ENCODE data around the gene RNFT2.
A peak's percentile ranks its signal among the peaks of the same experiment; 100 is the strongest.

Gene RNFT2

GRCh38 chr12:116881877-116882507 is 143.9 kb downstream of the RNFT2 start:
- no peak overlapping the region for H3K27ac ChIP-seq (ENCODE audit: low read depth, low read length)
- H3K36me3 ChIP-seq (ENCODE audit: control insufficient read depth, insufficient read depth, low read length), result no peaks in the 10 kb centered on the region
- H3K4me1 ChIP-seq (ENCODE audit: control insufficient read depth, insufficient read depth, low read length), result peaks cover 6% of the 10 kb centered on the region
- no peak overlapping the region for H3K9ac ChIP-seq (ENCODE audit: low read length)
- H3K4me3 ChIP-seq (ENCODE audit: low read length), result peak overlapping the region; percentile 33
- peaks cover 25% of the 10 kb centered on the region for H3K27me3 ChIP-seq (ENCODE audit: control insufficient read depth, insufficient read depth, low read length)

- H3K4me1 ChIP-seq (ENCODE audit: control insufficient read depth, insufficient read depth, low read length), result peaks cover 6% of the 10 kb centered on the region
- H3K9ac ChIP-seq (ENCODE audit: low read length), result no peak overlapping the region
- peaks cover 25% of the 10 kb centered on the region for H3K27me3 ChIP-seq (ENCODE audit: control insufficient read depth, insufficient read depth, low read length)
- no peak overlapping the region for H3K27ac ChIP-seq (ENCODE audit: low read depth, low read length)
- no peak overlapping the region for H3K4me3 ChIP-seq (ENCODE audit: low read length)
- H3K36me3 ChIP-seq (ENCODE audit: control insufficient read depth, insufficient read depth, low read length), result no peaks in the 10 kb centered on the region
These were observed 144.6 kb downstream of the RNFT2 start for GRCh38 chr12:116882742-116883141.

- Histone ChIP-seq H3K36me3 (ENCODE audit: control insufficient read depth, insufficient read depth, low read length) (no peaks in the 10 kb centered on the region), H3K27ac (ENCODE audit: low read depth, low read length) (no peak overlapping the region), H3K4me3 (ENCODE audit: low read length) (no peak overlapping the region), H3K9ac (ENCODE audit: low read length) (no peak overlapping the region), H3K27me3 (ENCODE audit: control insufficient read depth, insufficient read depth, low read length) (peaks cover 20% of the 10 kb centered on the region), H3K4me1 (ENCODE audit: control insufficient read depth, insufficient read depth, low read length) (peaks cover 6% of the 10 kb centered on the region)
These were observed 146.8 kb downstream of the RNFT2 start for GRCh38 chr12:116884871-116885270.

- Histone ChIP-seq H3K36me3 (ENCODE audit: control insufficient read depth, insufficient read depth, low read length) (no peaks in the 10 kb centered on the region), H3K4me1 (ENCODE audit: control insufficient read depth, insufficient read depth, low read length) (peaks cover 6% of the 10 kb centered on the region), H3K27ac (ENCODE audit: low read depth, low read length) (no peak overlapping the region), H3K4me3 (ENCODE audit: low read length) (no peak overlapping the region), H3K9ac (ENCODE audit: low read length) (no peak overlapping the region), H3K27me3 (ENCODE audit: control insufficient read depth, insufficient read depth, low read length) (peaks cover 16% of the 10 kb centered on the region)
These were observed 147.4 kb downstream of the RNFT2 start for GRCh38 chr12:116885491-116885890.

- H3K4me1 ChIP-seq (ENCODE audit: control insufficient read depth, insufficient read depth, low read length), result no peaks in the 10 kb centered on the region
- no peak overlapping the region for H3K27ac ChIP-seq (ENCODE audit: low read depth, low read length)
- H3K36me3 ChIP-seq (ENCODE audit: control insufficient read depth, insufficient read depth, low read length), result no peaks in the 10 kb centered on the region
- H3K4me3 ChIP-seq (ENCODE audit: low read length), result no peak overlapping the region
- peaks cover 8% of the 10 kb centered on the region for H3K27me3 ChIP-seq (ENCODE audit: control insufficient read depth, insufficient read depth, low read length)
- H3K9ac ChIP-seq (ENCODE audit: low read length), result no peak overlapping the region
These were observed 149.1 kb downstream of the RNFT2 start for GRCh38 chr12:116887244-116887643.

GRCh38 chr12:116887897-116888296 is 149.8 kb downstream of the RNFT2 start:
- H3K4me1 ChIP-seq (ENCODE audit: control insufficient read depth, insufficient read depth, low read length), result no peaks in the 10 kb centered on the region
- peaks cover 5% of the 10 kb centered on the region for H3K27me3 ChIP-seq (ENCODE audit: control insufficient read depth, insufficient read depth, low read length)
- no peak overlapping the region for H3K9ac ChIP-seq (ENCODE audit: low read length)
- no peaks in the 10 kb centered on the region for H3K36me3 ChIP-seq (ENCODE audit: control insufficient read depth, insufficient read depth, low read length)
- H3K4me3 ChIP-seq (ENCODE audit: low read length), result no peak overlapping the region
- no peak overlapping the region for H3K27ac ChIP-seq (ENCODE audit: low read depth, low read length)

GRCh38 chr12:116890330-116890729 is 152.2 kb downstream of the RNFT2 start:
- H3K9ac ChIP-seq (ENCODE audit: low read length), result no peak overlapping the region
- H3K36me3 ChIP-seq (ENCODE audit: control insufficient read depth, insufficient read depth, low read length), result no peaks in the 10 kb centered on the region
- no peaks in the 10 kb centered on the region for H3K27me3 ChIP-seq (ENCODE audit: control insufficient read depth, insufficient read depth, low read length)
- no peak overlapping the region for H3K4me3 ChIP-seq (ENCODE audit: low read length)
- no peaks in the 10 kb centered on the region for H3K4me1 ChIP-seq (ENCODE audit: control insufficient read depth, insufficient read depth, low read length)
- H3K27ac ChIP-seq (ENCODE audit: low read depth, low read length), result no peak overlapping the region

- Histone ChIP-seq H3K4me3 (ENCODE audit: low read length) (no peak overlapping the region), H3K36me3 (ENCODE audit: control insufficient read depth, insufficient read depth, low read length) (no peaks in the 10 kb centered on the region), H3K4me1 (ENCODE audit: control insufficient read depth, insufficient read depth, low read length) (no peaks in the 10 kb centered on the region), H3K27me3 (ENCODE audit: control insufficient read depth, insufficient read depth, low read length) (no peaks in the 10 kb centered on the region), H3K9ac (ENCODE audit: low read length) (no peak overlapping the region), H3K27ac (ENCODE audit: low read depth, low read length) (no peak overlapping the region)
These were observed 152.9 kb downstream of the RNFT2 start for GRCh38 chr12:116891019-116891418.

- Histone ChIP-seq H3K27ac (ENCODE audit: low read depth, low read length) (no peak overlapping the region), H3K4me3 (ENCODE audit: low read length) (no peak overlapping the region), H3K36me3 (ENCODE audit: control insufficient read depth, insufficient read depth, low read length) (no peaks in the 10 kb centered on the region), H3K27me3 (ENCODE audit: control insufficient read depth, insufficient read depth, low read length) (no peaks in the 10 kb centered on the region), H3K4me1 (ENCODE audit: control insufficient read depth, insufficient read depth, low read length) (no peaks in the 10 kb centered on the region), H3K9ac (ENCODE audit: low read length) (no peak overlapping the region)
These were observed 154.4 kb downstream of the RNFT2 start for GRCh38 chr12:116892349-116893140.

- Histone ChIP-seq H3K27me3 (ENCODE audit: control insufficient read depth, insufficient read depth, low read length) (no peaks in the 10 kb centered on the region), H3K4me1 (ENCODE audit: control insufficient read depth, insufficient read depth, low read length) (no peaks in the 10 kb centered on the region), H3K9ac (ENCODE audit: low read length) (no peak overlapping the region), H3K36me3 (ENCODE audit: control insufficient read depth, insufficient read depth, low read length) (no peaks in the 10 kb centered on the region), H3K4me3 (ENCODE audit: low read length) (no peak overlapping the region), H3K27ac (ENCODE audit: low read depth, low read length) (no peak overlapping the region)
These were observed 156.8 kb downstream of the RNFT2 start for GRCh38 chr12:116894913-116895312.

- Histone ChIP-seq H3K4me1 (ENCODE audit: control insufficient read depth, insufficient read depth, low read length) (no peaks in the 10 kb centered on the region), H3K27me3 (ENCODE audit: control insufficient read depth, insufficient read depth, low read length) (no peaks in the 10 kb centered on the region), H3K9ac (ENCODE audit: low read length) (no peak overlapping the region), H3K27ac (ENCODE audit: low read depth, low read length) (no peak overlapping the region), H3K4me3 (ENCODE audit: low read length) (no peak overlapping the region), H3K36me3 (ENCODE audit: control insufficient read depth, insufficient read depth, low read length) (no peaks in the 10 kb centered on the region)
These were observed 158.4 kb downstream of the RNFT2 start for GRCh38 chr12:116896411-116896924.

GRCh38 chr12:116897476-116897875 is 159.4 kb downstream of the RNFT2 start:
- no peaks in the 10 kb centered on the region for H3K36me3 ChIP-seq (ENCODE audit: control insufficient read depth, insufficient read depth, low read length)
- H3K4me3 ChIP-seq (ENCODE audit: low read length), result no peak overlapping the region
- no peaks in the 10 kb centered on the region for H3K4me1 ChIP-seq (ENCODE audit: control insufficient read depth, insufficient read depth, low read length)
- no peak overlapping the region for H3K9ac ChIP-seq (ENCODE audit: low read length)
- H3K27me3 ChIP-seq (ENCODE audit: control insufficient read depth, insufficient read depth, low read length), result no peaks in the 10 kb centered on the region
- no peak overlapping the region for H3K27ac ChIP-seq (ENCODE audit: low read depth, low read length)

GRCh38 chr12:116898669-116899068 is 160.6 kb downstream of the RNFT2 start:
- Histone ChIP-seq H3K27me3 (ENCODE audit: control insufficient read depth, insufficient read depth, low read length) (no peaks in the 10 kb centered on the region), H3K36me3 (ENCODE audit: control insufficient read depth, insufficient read depth, low read length) (no peaks in the 10 kb centered on the region), H3K4me1 (ENCODE audit: control insufficient read depth, insufficient read depth, low read length) (no peaks in the 10 kb centered on the region), H3K9ac (ENCODE audit: low read length) (no peak overlapping the region), H3K4me3 (ENCODE audit: low read length) (no peak overlapping the region), H3K27ac (ENCODE audit: low read depth, low read length) (no peak overlapping the region)
